Measurements from ENCODE around the gene TRIM59.

Gene TRIM59

DNA sequence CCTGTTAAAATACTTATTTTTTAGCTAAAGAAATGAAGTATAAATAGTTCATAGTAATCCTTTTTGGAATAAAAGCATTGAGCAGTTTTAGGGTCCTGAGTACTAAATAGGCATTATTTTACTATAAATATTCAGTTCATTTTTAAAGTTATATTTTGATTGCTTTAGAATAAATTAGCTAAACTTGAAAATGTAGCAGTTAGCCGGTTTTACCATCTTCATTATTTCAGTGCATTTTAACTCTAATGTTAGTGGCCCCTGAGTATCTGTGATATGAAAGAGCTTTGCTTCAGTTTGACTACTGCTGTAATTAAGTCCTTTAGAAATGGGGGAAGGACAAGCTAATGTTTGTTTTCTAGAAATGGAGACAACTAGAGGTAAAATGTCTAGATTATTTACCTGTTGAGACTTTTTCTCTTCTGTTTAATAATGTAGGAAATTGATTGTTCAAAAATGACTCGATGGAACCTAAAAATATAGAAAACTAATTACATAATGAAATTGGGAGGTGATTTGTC is 46.5 kb downstream of the TRIM59 start:
- DNase-seq (ENCODE audit: low read depth in 2 of 2) = no peak

DNA sequence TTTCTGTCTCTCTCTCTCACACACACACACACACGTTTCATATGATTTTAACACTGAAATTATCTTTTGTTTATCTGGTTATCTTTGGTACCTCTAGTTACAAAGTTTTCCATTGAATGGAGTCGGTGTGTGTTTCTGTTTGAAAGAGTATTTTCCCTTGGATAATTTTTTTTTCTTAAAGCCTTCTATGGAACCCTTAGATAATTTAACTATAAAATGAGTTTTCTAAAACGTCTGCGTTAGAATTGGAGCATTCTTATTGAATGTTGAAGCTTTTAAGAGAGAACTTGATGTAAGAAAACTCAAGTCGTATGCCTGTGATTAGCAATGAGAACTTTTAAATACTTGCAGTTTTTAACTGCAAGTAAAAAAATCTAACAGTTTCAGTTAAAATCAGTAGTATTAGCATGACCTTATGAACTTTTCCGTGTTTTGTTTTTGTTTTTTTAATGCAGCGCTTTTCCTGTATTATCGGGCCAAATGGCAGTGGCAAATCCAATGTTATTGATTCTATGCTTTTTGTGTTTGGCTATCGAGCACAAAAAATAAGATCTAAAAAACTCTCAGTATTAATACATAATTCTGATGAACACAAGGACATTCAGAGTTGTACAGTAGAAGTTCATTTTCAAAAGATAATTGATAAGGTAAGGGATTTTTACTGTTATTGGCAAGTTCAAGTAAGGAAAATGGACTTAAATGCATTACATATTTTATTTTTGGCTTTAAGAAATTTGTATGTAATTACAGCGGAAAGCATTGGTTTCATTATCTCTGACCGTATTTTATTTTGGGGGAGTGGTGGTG is 47.2 kb downstream of the TRIM59 start:
- DNase-seq (ENCODE audit: low read depth in 2 of 2) = no peak

DNA sequence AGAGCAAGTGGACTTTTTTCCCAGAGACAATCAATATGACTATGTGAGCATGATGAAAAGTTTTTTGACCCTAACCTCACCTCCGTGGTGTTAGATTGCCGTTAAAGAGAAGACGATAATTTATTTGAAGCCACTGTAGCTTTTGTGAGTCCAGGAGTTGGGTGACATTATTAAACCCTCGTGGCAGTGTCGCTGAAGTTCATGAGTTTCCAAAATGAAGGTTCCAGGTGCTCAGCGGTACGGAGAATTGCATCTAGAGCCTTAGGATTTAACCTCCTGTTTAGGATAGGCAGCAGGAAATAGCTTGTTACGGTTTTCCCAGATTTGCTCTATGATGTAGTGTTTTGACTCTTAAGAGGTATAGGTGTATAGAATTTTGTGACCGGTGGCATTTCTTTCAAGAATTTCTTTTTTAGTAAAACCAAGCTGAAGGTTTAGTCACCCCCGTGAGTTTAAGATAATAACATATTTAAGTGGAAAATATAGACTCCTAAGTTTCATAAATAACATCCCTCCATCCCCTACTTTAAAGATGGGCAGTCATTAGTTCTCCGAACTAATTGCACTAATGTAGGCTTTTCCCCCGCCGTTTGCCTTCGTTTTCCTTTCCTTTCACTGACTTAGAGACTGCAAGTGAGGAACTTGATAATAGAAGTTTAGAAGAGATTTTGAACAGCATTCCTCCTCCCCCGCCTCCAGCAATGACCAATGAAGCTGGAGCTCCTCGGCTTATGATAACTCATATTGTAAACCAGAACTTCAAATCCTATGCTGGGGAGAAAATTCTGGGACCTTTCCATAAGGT is 48.1 kb downstream of the TRIM59 start:
- no peak for DNase-seq (ENCODE audit: low read depth in 2 of 2)

DNA sequence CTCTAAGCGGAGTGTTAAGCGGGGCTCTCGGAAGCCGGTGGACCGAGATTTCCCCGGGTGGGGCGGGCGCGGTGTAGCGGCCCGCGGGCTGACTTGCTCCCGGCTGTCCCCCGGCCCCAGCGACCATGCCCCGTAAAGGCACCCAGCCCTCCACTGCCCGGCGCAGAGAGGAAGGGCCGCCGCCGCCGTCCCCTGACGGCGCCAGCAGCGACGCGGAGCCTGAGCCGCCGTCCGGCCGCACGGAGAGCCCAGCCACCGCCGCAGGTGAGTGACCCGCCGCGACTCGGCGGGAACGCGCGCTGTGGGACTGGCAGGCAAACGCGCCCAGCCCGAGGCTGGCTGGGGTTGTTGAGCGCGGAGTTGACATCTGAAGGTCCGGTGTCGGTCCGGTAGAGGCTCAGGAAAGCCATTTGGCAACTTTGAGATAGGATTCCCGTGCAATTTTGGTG is 48.9 kb downstream of the TRIM59 start:
- no peak for DNase-seq (ENCODE audit: low read depth in 2 of 2)

GRCh38 chr3:160400030-160400701 is 49.4 kb downstream of the TRIM59 start:
- no peak for DNase-seq (ENCODE audit: low read depth in 2 of 2)

DNA sequence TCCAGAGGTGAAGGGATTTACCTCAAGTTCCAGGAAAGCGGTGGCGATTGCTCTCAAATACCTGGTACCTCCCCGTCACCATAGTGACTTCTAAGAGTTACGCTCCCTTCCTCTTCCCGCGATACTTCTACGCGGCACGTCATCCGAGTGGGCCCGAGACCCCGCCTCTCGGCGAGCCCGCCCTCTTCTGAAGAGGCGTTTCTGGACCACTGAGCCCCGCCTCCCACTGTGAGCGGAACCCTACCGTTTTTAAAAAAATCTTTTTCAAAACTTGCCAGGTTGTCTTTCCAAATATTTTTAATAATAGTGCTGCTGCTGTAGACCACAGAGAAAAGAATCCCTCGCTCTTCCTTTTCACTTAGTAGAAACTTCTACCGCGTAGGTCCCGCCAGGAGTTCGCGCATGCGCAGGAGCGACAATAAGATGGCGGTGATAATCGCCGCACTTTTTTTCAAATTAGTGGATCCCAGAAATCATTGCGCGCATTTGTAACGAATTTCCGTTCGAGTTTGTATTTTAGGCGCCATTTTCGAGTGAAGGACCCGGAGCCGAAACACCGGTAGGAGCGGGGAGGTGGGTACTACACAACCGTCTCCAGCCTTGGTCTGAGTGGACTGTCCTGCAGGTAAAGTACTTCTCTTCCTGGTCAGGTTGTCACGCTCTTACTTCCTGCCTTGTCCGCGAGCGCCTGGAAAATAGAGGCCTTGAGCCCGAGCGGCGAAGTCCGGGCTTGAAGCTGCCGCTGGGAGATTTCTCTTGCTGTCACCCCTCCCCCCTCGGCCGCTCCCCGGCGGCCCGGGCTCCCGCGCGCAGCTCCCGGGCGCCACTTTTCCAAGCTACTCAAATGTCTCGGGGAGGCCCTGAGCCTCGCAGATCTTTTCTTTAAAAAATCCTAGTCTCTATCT is 50.2 kb downstream of the TRIM59 start, which contains the start of the genes IFT80 and SMC4:
IFT80 (minus strand) TSS at position 101 of the 905 bp plus-strand sequence. CDS start 14,625 bp downstream, outside the sequence.
SMC4 (plus strand) TSS at position 526 of the 905 bp plus-strand sequence. CDS start 1,177 bp downstream, outside the sequence.
- DNase-seq (ENCODE audit: low read depth in 2 of 2) = peak; percentile 92 to 95

DNA sequence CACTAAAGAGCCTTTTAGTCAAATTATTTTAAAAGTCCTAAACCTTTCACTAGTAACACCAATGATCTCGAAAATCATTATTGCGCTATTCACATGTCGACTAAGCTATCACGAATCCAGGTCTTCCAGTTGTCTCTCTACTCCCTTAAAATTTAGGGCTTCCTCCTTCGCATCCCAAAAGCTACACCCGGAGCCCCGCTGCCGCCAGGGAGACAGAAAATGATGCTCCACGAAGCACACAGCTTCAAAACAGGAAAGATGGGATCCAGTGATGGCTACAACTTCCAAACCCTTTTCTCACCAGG is 50.8 kb downstream of the TRIM59 start:
- DNase-seq (ENCODE audit: low read depth in 2 of 2) = no peak

- no peak for DNase-seq (ENCODE audit: low read depth in 2 of 2)
Measured at GRCh38 chr3:160395297-160395696, 54.3 kb downstream of the TRIM59 start.

DNA sequence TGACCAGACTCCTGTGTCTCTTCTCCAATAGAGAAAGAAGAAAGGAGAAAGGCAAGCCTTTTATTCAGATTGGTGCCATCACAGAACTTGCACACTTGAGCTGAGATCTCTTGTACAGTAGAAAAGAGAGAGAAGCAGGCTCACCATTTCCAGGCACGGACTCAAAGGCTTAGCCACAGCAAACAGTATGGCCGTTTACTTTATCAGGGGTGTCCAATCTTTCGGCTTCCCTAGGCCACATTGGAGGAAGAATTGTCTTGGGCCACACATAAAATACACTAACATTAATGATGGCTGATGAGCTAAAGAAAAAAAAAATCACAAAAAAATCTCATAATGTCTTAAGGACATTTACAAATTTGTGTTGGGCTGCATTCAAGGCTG is 55.6 kb downstream of the TRIM59 start:
- DNase-seq (ENCODE audit: low read depth in 2 of 2) = no peak

- DNase-seq (ENCODE audit: low read depth in 2 of 2) = no peak
Measured at GRCh38 chr3:160393346-160394008, 56.1 kb downstream of the TRIM59 start.

DNA sequence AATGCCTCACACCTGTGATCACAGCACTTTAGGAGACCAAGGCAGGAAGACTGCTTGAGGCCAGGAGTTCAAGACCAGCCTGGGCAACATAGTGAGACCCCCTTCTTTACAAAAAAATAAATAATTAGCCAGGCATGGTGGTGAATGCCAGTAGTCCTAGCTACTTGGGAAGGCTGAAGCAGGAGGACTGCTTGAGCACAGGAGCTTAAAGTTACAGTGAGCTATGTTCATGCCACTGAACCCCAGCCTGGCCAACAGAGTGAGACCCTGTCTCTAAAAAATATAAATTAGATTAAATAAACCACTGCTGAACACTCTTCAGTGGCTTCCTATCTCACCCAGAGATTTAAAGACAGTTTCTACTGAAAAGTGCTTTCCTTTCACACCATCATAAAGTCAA is 56.8 kb downstream of the TRIM59 start:
- DNase-seq (ENCODE audit: low read depth in 2 of 2) = no peak

DNA sequence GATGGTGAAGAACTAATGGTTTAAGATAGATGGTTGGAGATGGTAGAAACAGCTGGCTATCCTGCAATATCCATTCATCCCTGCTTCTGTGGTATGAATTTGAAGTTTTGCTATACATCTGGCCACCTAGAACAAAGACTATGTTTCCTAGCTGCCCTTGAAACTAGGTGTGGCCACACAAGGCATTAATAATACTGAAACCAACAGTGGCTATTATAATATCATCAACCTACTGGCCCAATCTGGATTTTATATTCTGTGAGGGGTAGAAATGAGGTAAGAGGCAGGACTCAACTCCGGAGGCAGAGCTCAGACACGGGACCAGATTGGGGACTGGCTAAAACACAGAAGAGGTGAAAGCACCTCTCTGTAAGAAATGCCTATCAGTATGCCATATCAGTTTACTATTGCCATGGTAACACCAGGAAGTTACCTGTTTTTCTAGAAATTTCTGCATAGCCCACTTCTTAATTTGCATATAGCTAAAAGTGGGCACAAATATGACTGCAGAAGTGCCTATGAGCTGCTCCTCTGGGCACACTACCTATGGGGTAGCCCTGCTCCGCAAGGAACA is 58.9 kb downstream of the TRIM59 start:
- DNase-seq (ENCODE audit: low read depth in 2 of 2) = no peak
